HG03571 (cell line): ENCODE measurements around the gene RGL4.

Source experiments
- ATAC-seq: cut with Tn5 transposase; IDR thresholded peaks from one replicate; pipeline ENCODE4 v1.9.1; 2021; ENCODE audit not compliant: unreplicated experiment

The RGL4 gene

DNA sequence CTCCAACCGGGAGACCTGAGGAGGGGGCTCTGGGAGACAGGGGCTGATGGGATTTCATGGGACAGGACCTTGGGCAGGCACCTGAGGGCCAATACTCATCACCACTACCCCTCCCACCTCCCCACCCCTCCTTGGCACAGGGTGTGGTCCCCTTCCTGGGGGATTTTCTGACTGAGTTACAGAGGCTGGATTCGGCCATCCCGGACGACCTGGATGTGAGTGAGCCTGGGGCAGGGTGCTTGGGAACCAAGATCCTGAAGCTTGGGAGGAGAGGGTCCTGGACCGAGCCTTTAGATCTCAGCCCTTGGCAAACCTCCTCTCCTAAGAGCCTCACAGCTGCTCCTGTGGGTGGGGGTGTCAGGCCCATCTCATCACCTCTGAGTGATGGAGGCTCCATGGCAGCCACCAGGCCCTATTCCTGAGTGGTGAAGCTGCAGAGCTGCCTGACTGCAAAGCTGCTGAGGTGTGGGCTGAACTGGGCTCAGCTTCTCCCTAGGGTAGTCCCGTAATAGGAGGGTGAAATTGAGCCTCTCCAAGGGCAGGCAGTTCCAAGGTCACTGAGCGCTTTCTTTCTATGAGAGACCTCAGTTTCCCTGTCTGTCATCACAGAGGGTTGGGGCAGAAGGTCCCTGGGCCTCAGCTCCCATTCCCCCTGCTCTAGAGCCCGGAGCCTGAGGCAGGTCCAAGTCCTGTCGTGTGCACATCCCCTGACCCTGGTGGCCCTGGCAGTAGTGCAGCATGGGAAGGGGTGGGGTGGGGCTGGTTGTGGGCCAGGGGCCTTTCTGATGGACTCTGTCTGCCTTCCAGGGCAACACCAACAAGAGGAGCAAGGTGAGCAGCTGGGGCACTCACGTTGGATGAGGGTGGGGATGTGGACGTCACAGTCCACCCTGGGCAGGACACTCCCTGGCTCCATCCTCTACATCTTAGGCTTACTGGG lies 6.5 kb downstream of the RGL4 start:
- no peak for ATAC-seq

- ATAC-seq, result no peak
Observed at GRCh38 chr22:23698094-23698493, 7.3 kb downstream of the RGL4 start.

DNA sequence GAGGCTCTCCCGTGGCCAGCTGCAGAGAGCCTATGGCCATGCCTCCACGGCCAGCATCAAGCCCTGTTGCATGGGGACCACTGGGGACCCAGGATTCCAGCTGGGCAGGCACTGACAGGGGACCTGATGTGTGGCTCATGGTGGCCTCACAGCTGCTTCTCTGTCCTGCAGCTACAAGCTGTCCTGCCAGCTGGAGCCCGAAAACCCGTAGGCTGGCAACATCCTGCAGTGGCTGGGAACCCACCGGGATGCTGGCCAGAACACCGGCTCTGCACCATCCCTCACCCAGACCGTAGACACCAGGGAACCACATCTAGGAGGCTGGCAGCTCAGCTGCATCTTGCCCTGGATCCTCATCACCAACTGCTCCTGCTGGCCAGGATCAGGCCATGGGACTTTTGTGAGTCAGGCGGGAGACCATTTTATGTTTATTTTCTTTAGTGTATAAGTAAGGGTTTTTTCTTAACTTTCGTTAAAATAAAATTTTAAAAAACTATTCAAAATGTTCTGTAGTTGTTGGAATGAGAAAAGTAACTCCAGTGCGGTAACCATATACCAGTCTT lies 7.9 kb downstream of the RGL4 start:
- no peak for ATAC-seq

- ATAC-seq, result no peak
Observed at GRCh38 chr22:23700706-23701105, 9.9 kb downstream of the RGL4 start.

- ATAC-seq, result no peak
Observed at GRCh38 chr22:23704062-23704461, 13.2 kb downstream of the RGL4 start.

- ATAC-seq, result no peak
Observed at GRCh38 chr22:23704829-23705228, 14.0 kb downstream of the RGL4 start.

DNA sequence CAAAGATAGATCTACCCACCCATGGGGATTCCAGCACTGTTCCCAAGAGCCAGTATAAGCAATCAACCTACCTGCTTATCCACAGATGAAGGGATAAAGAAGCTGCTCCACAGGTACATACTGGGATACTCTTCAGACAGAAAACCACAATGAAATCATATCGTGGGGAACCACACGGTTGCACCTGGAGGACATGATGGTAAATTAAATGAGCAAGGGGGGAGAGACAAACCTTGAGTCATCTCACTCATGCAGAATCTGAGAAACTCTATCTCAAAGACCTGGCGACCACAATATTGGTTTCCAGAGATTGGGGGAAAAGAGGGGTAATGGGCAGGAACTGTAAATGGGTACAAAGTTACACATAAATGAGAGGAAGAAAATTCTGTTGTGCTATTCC lies 14.5 kb downstream of the RGL4 start:
- ATAC-seq, result no peak

- ATAC-seq, result no peak
Observed at GRCh38 chr22:23708270-23708669, 17.5 kb downstream of the RGL4 start.

DNA sequence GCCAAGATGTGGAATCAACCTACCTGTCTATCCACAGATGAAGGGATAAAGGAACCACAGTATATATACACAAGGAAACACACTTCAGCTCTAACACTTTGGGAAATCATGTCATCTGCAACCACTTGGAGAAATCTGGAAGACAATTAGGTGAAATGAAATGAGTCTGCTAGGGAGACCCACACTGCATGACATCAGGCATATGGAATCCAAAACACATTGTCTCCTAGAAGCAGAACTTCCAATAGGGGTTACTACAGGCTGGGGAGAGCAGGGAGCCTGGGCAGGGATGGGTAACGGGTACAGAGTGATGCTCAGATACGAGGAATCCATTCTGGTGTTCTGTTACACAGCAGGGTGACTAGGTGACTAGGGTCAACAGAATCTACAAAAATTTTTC lies 18.3 kb downstream of the RGL4 start:
- no peak for ATAC-seq

- ATAC-seq, result no peak
Observed at GRCh38 chr22:23712256-23712655, 21.4 kb downstream of the RGL4 start.

DNA sequence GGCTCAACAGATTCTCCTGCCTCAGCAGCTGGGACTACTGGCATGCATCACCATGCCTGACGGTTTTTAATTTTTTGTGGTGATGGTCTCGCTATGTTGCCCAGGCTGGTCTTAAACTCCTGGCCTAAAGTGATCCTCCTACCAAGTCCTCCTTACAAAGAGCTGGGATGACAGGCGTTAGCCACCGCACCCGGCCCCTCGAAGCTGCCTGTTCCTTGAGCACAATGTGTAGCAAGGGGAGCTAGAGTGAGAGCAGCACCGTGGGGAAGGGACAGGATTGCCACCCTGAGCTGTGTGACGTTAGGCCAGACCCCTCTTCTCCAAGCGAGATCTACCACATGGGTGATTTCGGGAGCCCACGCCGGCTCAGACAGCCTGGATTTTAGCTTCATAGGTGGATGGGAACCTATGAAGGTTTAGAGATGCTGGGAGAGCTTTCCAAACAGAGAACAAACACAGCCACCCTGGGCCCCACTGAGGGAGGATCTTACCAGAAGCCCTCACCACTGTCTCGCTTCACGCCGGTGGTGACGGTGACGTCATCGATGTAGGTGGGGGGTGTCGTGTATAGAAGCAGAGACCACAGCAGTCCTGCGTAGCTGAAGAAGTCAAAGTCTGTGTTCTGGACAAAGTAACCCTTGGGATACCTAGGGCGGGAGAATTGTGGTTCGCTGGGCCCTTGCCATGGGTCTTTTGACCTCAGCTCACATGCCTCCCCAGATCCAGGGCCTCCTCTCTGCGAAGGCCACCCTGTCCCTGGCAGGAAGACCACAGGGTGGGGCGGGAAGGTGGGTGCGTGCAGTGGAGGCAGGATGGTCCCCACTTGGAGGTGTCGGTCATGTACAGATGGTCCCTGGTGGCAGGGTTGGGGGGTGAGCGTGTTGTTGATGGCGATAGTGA lies 23.1 kb downstream of the RGL4 start:
- ATAC-seq, result no peak

DNA sequence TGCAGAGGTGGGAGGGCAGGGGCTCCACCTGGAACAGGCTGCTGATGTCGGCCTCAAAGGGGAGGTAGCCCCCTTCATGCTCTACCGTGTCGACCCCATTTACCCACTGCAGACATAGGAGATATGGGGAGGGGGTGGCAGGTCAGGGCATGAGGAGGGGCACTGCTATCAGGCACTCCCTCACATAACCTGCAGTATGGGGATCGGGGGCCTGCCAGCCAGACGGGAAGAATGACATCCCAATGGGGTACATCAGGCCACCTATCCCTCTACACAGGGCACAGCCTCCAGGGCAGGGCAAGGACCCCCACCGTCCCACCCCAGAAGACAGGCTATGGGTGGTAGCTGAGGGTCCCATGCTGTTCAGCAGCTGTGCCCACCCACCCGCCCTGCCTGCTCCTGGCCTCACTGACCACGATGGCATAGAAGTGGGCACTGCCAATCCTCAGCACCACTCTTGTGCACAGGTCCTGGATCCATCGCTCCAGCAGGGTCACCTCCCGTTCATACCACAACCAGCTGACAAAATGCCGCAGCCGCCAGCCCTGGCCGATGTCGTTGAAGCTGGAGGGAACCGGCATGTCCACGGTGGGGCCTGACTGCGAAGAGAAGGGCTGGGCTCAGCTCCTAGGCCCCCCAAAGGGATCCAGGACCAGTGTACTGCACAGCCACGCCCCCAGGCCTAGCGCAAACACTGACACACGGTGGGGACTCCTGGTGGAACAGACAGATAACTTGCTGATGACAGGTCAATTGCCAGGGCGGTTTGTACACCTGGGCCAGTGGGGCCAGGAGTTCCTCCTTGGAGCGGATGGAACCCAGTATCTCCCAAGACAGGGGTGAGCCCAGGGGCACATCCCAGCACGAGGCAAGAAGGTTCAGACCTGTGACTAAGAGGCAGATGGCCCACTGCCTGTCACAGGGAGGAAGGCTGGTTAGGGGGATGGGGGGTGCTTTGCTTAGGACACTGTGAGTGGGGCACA lies 24.1 kb downstream of the RGL4 start:
- no peak for ATAC-seq

- no peak for ATAC-seq
Observed at GRCh38 chr22:23715806-23716375, 25.1 kb downstream of the RGL4 start.

DNA sequence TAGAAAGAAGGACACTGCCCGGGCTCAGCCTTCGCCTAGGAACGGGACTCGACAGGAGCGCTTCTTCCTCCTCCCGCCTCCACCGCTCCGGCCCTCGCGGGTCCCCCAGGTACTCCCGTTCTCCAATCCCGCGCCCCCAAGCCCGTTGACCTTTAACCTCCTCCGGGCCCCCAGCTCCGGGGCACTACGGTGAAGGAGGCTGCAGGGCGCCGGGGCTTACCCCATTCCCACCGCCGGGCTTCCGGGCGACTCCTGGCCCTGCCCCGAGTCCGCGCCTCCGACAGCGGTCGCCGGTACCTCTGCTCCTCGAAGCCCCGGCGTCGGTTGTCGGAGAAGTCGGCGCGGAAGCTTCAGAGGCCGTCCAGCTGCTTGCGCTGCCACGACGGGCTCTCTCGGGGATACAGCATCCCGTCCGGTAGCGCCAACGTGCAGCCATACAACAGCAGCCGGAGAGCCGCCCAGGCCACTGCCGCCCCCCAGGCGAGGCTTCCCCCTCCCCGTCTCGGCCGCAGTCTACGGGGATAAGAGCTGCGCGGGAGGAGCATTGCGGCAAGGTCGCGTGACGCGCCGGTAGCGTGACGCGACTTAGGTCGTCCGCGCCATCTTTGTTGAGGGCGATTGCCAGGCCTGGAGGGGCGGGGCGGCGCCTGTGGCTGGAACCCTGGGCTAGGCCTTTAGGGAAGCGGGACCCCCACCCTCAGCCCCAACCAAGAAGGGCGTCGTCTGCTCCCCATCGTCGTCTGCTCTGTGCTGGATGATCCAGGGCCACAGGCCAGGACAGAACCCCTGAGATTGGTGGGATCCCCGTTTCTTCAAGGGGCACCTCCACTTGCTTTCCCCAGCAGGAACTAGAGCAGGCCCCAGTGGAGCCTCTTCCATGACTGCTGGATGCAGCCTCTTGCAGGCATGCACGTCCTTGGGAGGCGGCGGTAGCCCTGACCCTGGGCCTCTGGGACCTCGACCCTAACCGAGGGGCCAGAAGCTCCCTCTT lies 26.3 kb downstream of the RGL4 start:
- peak; percentile 62 for ATAC-seq

DNA sequence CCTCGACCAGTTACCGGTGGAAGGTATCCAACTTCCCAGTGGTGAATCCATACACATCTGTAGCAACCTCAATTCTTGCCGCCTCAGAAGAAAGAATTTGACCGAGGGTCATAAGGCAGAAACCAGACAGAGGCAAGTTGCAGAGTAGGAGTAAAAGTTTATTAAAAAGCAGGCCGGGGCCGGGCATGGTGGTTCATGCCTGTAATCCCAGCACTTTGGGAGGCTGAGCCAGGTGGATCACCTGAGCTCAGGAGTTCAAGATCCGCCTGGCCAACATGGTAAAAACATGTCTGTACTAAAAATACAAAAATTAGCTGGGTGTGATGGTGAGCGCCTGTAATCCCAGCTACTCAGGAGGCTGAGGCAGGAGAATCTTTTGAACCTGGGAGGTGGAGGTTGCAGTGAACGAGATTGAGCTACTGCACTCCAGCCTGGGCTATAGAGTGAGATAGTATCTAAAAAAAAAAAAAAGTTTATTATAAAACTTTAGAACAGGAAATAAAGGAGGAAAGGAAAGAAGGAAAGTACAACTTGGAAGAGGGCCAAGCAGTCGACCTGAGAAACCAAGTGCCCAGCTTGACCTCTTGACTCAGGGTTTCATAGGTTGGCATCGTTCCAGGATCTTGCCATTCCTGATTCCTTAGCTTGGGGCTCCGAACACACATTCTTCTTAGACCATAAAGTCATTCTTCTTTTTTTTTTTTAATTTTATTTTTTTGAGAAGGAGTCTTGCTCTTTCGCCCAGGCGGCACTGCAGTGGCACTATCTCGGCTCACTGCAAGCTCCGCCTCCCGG lies 27.8 kb downstream of the RGL4 start:
- ATAC-seq, result no peak

GRCh38 chr22:23720855-23721254 lies 30.0 kb downstream of the RGL4 start:
- ATAC-seq, result no peak

GRCh38 chr22:23722160-23722559 lies 31.3 kb downstream of the RGL4 start:
- no peak for ATAC-seq

DNA sequence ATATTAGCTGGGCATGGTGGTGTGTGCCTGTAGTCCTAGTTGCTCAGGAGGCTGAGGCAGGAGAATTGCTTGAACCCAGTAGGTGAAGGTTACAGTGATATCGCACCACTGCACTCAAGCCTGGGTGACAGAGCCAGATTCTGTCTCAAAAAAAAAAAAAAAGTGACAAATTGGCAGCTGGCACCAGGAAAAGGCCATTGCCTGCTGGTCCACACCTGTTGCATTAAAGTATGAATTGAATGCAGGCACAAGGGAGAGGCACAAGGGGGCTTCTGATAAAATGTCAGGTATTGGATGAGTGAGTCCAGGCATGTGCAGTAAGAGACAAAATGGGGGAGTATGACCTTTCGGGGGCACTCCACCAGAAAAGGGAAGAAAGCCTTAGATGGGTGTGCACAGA lies 31.9 kb downstream of the RGL4 start:
- ATAC-seq, result no peak
